ENCODE data around the gene CDCA8. TPM values are rescaled to one million over a fixed set of nuclear protein-coding genes. Genes with fewer than 3 reads are reported as not detected.

The CDCA8 gene
- total and polyA plus RNA-seq, 2 of the 8 experiments (the other 6 are each of a cell fraction or from before 2014, with no cell fraction given), result 43.9 to 46.2 TPM

- no peak overlapping the region for H3K14ac ChIP-seq (ENCODE audit: insufficient read length)
- no peaks in the 10 kb centered on the region for H3K79me2 ChIP-seq (ENCODE audit: control insufficient read depth in 1 of 2, insufficient read depth in 2 of 2, low read length in 2 of 2)
- H2BK120ac ChIP-seq (replicated peaks; ENCODE audit: low read depth, low read length), result no peak overlapping the region
- FAIRE-seq, result no peak
- H2AFZ ChIP-seq (ENCODE audit: low read length), result no peak overlapping the region
- H3K4me2 ChIP-seq (ENCODE audit: insufficient read depth in 1 of 2, low read depth in 2 of 2, low read length in 2 of 2), result no peak overlapping the region
- H3K9ac ChIP-seq (replicated peaks in 1 of 4; ENCODE audit: extremely low read depth in 1 of 4, low read depth in 3 of 4, low read length in 3 of 4), result no peak overlapping the region
- peaks cover 35 to 89% (median 61%) of the 10 kb centered on the region in 4 experiments for H3K27me3 ChIP-seq (replicated peaks in 1 of 4; ENCODE audit: control insufficient read depth in 3 of 4, extremely low read depth in 1 of 4, insufficient read depth in 3 of 4, low read length in 3 of 4)
- peaks cover 0 to 9% (median 0%) of the 10 kb centered on the region in 4 experiments; a peak in 3 of 7 replicates for H3K4me1 ChIP-seq (replicated peaks in 1 of 4; ENCODE audit: control insufficient read depth in 3 of 4, insufficient read depth in 4 of 4, low read length in 3 of 4)
- no peak overlapping the region for H2BK5ac ChIP-seq (ENCODE audit: low read depth, low read length)
- POLR2A ChIA-PET (ENCODE audit: partially characterized antibody), result no interaction called here
- no peak for DNase-seq (ENCODE audit: low read depth in 1 of 2, low spot score in 2 of 2)
- H2BK12ac ChIP-seq (ENCODE audit: low read depth, low read length), result no peak overlapping the region
- TF ChIP-seq FOSL1 (IDR thresholded peaks at IDR 0.05; ENCODE audit: insufficient read depth, low read depth, low read length) (no peak), TAF1 (IDR thresholded peaks at IDR 0.05; ENCODE audit: low read depth, low read length) (no peak), BCL11A (IDR thresholded peaks at IDR 0.05; ENCODE audit: low read depth in 2 of 2, low read length in 2 of 2) (no peak), SIX5 (IDR thresholded peaks at IDR 0.05; ENCODE audit: low read depth, low read length) (no peak), RAD21 (IDR thresholded peaks at IDR 0.05 in 1 of 2, conservative IDR thresholded peaks at IDR 0.05 in 1 of 2; ENCODE audit: low read depth in 2 of 2, low read length in 2 of 2) (no peak), RBBP5 (IDR thresholded peaks at IDR 0.05; ENCODE audit: borderline replicate concordance, low read depth, low read length) (no peak)
- no peak overlapping the region for H4K91ac ChIP-seq (replicated peaks; ENCODE audit: insufficient read length, low read length)
- no peak overlapping the region for H3K4ac ChIP-seq (replicated peaks; ENCODE audit: insufficient read length, low read depth, low read length)
- H2AK5ac ChIP-seq (ENCODE audit: low read depth, low read length), result no peak overlapping the region
- CTCF ChIA-PET (ENCODE audit: partially characterized antibody), result interaction anchor here (2.1 kb wide), 1 partner anchor 10 kb away, joined by 12 read pairs; the partner anchor contains the start of gene EPHA10
- H3K56ac ChIP-seq (replicated peaks; ENCODE audit: insufficient read length, low read depth, low read length), result no peak overlapping the region
- H3K79me1 ChIP-seq (ENCODE audit: low read depth, low read length), result no peaks in the 10 kb centered on the region
- no peak overlapping the region for H3K27ac ChIP-seq (ENCODE audit: low read depth, low read length)
- 0% methylated on average over 1 of the region's 1 CpG; no CpG with 5 or more reads in 1 of the 2 experiments for WGBS, 2 experiments (ENCODE audit: extremely low coverage in 1 of 2, insufficient coverage in 1 of 2, insufficient read length in 1 of 2, insufficient replicate concordance in 2 of 2, low coverage in 1 of 2, low lambda C conversion rate in 2 of 2, missing lambda C conversion rate in 1 of 2)
- no peak overlapping the region for H3K4me3 ChIP-seq (ENCODE audit: extremely low read depth in 1 of 4, insufficient read depth in 2 of 4, low read depth in 3 of 4, low read length in 4 of 4)
- peaks cover 5% of the 10 kb centered on the region; the same call in 1 of the 2 replicates for H3K23me2 ChIP-seq (ENCODE audit: low read depth, low read length)
- H3K36me3 ChIP-seq (ENCODE audit: control insufficient read depth in 2 of 4, insufficient read depth in 4 of 4, low read length in 3 of 4), result peaks cover 0 to 3% (median 0%) of the 10 kb centered on the region in 4 experiments; a peak in 1 of 8 replicates
- no peak overlapping the region for H2BK20ac ChIP-seq (ENCODE audit: low read length)
- no peaks in the 10 kb centered on the region for H3K9me3 ChIP-seq (ENCODE audit: insufficient read depth in 2 of 2, low read depth in 1 of 2, low read length in 1 of 2)
- no peak overlapping the region for H3K18ac ChIP-seq (ENCODE audit: extremely low read depth, low read length)
- no peak overlapping the region for H4K8ac ChIP-seq (ENCODE audit: extremely low read depth, insufficient read depth, low read length)
- no peaks in the 10 kb centered on the region for H4K20me1 ChIP-seq (replicated peaks in 1 of 2; ENCODE audit: control insufficient read depth in 1 of 2, insufficient read depth in 2 of 2, low read length in 2 of 2)
- H4K5ac ChIP-seq (ENCODE audit: insufficient read length, low read depth, low read length), result no peak overlapping the region
- no peak overlapping the region for H2BK15ac ChIP-seq (ENCODE audit: low read length)
- H3K23ac ChIP-seq (ENCODE audit: insufficient read length), result no peak overlapping the region
These were observed 63.0 kb downstream of the CDCA8 start for GRCh38 chr1:37755290-37755689.

All from H1 (cell line).